GM13976 (cell line): ENCODE measurements around the gene PLEKHA8.

Source experiments
- DNase-seq: peaks from one replicate; pipeline ENCODE4 v3.0.0; 2012; ENCODE audit warnings: low spot score
- CTCF ChIP-seq: IDR thresholded peaks from 2 replicates; pipeline ENCODE4 v1.5.1; 2012; ENCODE audit warnings: borderline replicate concordance, mild to moderate bottlenecking; ENCODE audit not compliant: insufficient read depth; ENCODE audit errors: extremely low read depth, missing control alignments, control extremely low read depth
- in situ Hi-C: fragments of 300-500 bp; cut with MboI; formaldehyde crosslinking; loops from one replicate; pipeline ENCODE4 v1.12.0; 2022; ENCODE audit warnings: low sequenced_read_pairs, mixed read lengths, inconsistent platforms; ENCODE audit not compliant: unreplicated experiment

Gene PLEKHA8

GRCh38 chr7:29989257-29989995 is 38.8 kb upstream of the PLEKHA8 start, which contains the start of gene SCRN1:
Gene SCRN1, minus strand, starts transcription at chr7:29989801. Its CDS starts 20,734 bp downstream, at chr7:29969067.
- DNase-seq: peak; percentile 87
- in situ Hi-C loops: no loop called here

GRCh38 chr7:29990931-29991330 is 37.3 kb upstream of the PLEKHA8 start:
- in situ Hi-C loops: no loop called here
- no peak for DNase-seq
- TF ChIP-seq CTCF: no peak

More at GRCh38 chr7:29989257-29989995, 38.8 kb upstream of the PLEKHA8 start, which contains the start of gene SCRN1:
- no peak for TF ChIP-seq CTCF

- in situ Hi-C loops: no loop called here
- TF ChIP-seq CTCF: no peak
- no peak for DNase-seq
These were observed 36.3 kb upstream of the PLEKHA8 start for GRCh38 chr7:29991937-29992336.

- no peak for DNase-seq
- no peak for TF ChIP-seq CTCF
- in situ Hi-C loops: no loop called here
These were observed 35.1 kb upstream of the PLEKHA8 start for GRCh38 chr7:29993140-29993539.

- in situ Hi-C loops: no loop called here
- no peak for TF ChIP-seq CTCF
- DNase-seq: no peak
These were observed 32.6 kb upstream of the PLEKHA8 start for GRCh38 chr7:29995652-29996051.

- TF ChIP-seq CTCF: no peak
- in situ Hi-C loops: no loop called here
- no peak for DNase-seq
These were observed 31.9 kb upstream of the PLEKHA8 start for GRCh38 chr7:29996321-29996720.
